RCC 7860 (cell line): ENCODE results near the gene DLEC1.
"Not testable (repeated sequence)": the region's sequence is repeated elsewhere in the genome, so short reads cannot be mapped to it uniquely, and the experiment has no call there.

ENCODE experiments used
- DNase-seq: peaks from one replicate; pipeline ENCODE4 v3.0.0-alpha.2; 2015; ENCODE audit warnings: low spot score
- FAIRE-seq: peaks from 2 replicates; lab custom pipeline; 2012; peaks lifted over from hg19 to GRCh38; lab: Jason Lieb, UNC

The DLEC1 gene

DNA sequence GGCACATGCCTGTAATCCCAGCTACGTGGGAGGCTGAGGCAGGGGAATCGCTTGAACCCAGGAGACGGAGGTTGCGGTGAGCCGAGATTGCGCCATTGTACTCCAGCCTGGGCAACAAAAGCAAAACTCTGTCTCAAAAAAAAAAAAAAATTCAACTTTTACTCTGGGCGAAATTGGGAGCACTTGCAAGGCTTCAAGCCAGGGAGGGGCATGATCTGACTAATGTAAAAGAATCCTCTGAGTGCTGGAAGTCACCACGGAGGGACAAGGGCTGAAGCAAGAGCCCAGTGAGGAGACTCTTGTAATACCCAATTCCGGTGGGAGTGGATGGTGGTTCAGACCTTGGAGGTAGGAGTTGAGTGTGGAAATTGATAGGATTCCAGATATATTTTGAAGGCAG, 4.7 kb upstream of the DLEC1 start:
- not testable (repeated sequence) for DNase-seq, FAIRE-seq

- no peak for FAIRE-seq
These were observed 2.7 kb upstream of the DLEC1 start for GRCh38 chr3:38036286-38036685.

DNA sequence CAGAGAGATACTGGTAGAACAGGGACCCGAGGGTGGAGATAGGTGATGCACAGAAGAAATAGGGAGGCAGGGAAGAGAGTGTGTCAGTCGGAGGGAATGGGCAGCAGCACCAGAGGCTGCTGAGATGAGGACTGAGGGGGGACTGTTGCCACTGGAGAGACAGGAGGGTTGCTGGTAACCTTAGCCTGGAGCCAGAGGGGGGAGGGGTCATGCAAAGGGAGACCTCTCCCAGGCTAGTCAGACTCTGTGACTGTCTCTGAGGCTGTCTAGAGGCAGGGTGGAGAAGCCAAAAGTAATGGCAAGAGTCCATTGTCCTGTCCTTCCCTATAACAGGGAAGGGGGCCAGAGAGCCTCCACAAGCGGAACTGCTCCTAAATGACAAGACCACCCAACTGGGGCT, 2.1 kb upstream of the DLEC1 start:
- DNase-seq (no peak), FAIRE-seq (no peak)

More at GRCh38 chr3:38036286-38036685, 2.7 kb upstream of the DLEC1 start:
- DNase-seq, result no peak

DNA sequence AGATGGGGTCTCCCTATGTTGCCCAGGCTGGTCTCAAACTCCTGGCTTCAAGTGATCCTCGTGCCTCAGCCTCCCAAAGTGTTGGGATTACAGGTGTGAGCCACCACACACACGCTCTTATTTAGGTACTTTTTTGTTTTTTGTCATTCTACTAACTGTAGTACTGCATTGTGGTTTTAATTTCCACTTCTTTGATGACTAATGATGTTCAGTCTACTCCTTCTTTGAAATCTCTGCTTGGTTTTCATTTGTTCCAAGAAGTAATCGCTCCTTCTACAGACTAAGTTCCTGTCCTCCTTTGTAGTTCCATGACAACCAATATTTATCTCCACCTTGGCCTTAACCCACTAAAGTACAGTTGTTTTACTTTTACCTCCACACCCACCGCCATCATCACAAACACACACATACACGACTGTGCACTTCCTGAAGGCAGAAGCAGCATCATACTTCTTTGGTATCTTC, 529 bp upstream of the DLEC1 start:
- no peak for FAIRE-seq
- DNase-seq, result no peak

- no peak for DNase-seq
- no peak for FAIRE-seq
These were observed 872 bp downstream of the DLEC1 start for GRCh38 chr3:38039899-38040261.

- FAIRE-seq (no peak), DNase-seq (no peak)
These were observed 1.4 kb downstream of the DLEC1 start for GRCh38 chr3:38040401-38040800.

DNA sequence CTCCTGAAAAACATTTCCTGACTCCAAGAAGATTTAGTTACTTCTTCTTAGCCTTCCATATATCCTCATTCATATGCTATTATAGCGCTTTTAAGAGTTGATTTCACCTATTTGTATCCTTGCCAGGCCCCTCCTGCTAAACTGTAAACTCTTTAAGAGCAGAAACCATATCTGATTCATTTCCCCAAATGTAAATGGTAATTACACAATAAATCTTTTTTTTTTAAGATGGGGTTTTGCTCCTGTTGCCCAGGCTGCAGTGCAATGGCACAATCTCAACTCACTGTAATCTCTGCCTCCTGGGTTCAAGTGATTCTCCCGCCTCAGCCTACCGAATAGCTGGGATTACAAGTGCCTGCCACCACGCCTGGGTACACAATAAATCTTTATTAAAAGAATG, 4.5 kb downstream of the DLEC1 start:
- no peak for FAIRE-seq
- DNase-seq, result no peak

- FAIRE-seq (no peak), DNase-seq (no peak)
These were observed 7.0 kb downstream of the DLEC1 start for GRCh38 chr3:38046027-38046426.

- FAIRE-seq, result no peak
- no peak for DNase-seq
These were observed 7.8 kb downstream of the DLEC1 start for GRCh38 chr3:38046821-38047220.

GRCh38 chr3:38047896-38048295, 8.9 kb downstream of the DLEC1 start:
- FAIRE-seq (no peak), DNase-seq (no peak)

DNA sequence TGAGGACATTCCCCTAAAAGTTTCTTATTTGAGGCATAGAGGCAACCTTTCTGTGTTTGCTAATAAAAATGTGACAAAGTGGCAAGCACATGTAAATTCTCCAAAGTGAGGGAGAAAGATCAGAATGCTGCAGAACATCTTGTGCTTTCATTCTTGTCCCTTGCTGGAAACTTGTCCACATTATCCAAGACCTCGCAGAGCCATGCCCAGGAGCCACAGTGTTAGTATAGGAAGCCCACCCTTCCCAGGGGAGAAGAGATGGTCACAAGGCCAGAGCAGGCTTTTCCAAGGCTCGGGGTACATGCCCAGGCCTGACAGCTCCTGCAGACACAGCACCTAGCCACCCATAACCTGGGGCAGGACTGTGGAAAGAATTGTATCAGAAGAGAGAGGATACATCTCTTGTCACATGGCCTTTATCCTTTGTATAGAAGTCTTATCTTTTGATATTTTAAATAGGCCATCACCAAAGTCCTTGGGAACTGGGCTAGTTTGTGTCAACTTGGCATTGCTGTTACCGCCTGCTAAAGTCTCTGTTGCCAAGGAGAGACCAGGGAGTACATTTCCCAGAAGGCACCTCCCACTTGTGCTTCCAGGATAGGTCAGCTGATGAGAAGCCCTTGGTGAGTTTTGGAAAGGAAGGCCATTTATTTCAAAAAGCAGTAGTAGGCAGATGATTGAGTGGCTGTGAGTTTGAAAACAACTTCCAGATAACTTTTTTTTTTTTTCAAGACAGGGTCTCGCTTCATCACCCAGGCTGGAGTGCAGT, 10.5 kb downstream of the DLEC1 start:
- DNase-seq, result no peak
- no peak for FAIRE-seq

DNA sequence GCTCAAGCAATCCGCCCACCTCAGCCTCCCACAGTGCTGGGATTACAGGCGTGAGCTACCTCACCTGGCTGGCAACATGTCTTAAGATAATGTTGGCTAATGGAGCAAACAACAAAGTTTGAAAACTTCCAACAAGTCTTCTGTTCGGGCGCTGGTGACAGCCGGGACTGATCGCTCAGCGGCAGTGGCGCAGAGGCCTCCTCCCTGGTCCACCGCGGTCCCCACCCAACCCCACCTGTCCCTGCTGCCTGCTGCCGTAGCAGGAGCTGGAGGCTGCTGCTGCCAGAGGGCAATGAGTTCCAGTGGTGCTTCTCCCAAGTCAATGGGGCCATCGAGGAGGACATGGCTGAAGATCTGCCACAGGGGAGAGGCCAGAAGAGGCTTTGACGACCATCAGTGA, 12.1 kb downstream of the DLEC1 start:
- FAIRE-seq (no peak), DNase-seq (no peak)

GRCh38 chr3:38053286-38053685, 14.3 kb downstream of the DLEC1 start:
- DNase-seq, FAIRE-seq: not testable (repeated sequence)

DNA sequence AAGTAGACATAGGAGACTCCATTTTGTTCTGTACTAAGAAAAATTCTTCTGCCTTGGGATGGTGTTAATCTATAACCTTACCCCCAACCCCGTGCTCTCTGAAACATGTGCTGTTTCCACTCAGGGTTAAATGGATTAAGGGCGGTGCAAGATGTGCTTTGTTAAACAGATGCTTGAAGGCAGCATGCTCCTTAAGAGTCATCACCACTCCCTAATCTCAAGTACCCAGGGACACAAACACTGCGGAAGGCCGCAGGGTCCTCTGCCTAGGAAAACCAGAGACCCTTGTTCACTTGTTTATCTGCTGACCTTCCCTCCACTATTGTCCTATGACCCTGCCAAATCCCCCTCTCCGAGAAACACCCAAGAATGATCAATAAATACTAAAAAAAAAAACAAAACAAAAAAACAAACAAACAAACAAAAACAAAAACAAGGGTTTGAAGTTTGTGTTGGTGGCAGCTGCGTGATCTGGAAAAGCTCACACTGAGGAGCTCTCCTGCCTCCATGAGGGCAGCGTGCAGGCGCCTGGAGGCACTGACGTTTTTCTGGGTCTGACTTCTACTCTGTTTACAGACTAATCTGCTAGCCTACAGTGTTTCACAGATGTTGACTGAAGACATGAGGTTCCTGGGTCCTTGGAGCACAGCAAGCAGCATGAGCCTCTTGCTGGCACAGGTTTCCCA, 14.9 kb downstream of the DLEC1 start:
- not testable (repeated sequence) for FAIRE-seq, DNase-seq

- no peak for FAIRE-seq
- no peak for DNase-seq
These were observed 15.5 kb downstream of the DLEC1 start for GRCh38 chr3:38054499-38055001.

DNA sequence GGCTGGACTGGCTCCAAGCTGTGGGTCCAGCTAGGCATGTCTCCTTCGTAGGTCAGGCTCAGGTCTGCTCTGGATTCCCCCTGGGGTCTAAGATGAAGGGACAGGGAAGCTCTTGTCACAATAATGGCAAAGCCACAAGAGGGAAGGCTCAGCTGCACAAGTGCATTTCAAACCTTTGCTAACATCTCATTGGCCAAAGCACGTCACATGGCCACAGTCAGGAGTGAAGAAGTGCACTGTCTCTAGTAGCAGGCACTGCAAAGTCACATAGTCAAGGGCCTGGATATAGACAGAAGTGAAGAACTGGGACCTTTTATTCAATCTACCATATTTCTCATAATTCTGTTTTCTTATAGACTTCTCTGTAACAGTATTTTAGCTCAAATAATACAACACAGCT, 20.1 kb downstream of the DLEC1 start:
- FAIRE-seq (no peak), DNase-seq (no peak)

DNA sequence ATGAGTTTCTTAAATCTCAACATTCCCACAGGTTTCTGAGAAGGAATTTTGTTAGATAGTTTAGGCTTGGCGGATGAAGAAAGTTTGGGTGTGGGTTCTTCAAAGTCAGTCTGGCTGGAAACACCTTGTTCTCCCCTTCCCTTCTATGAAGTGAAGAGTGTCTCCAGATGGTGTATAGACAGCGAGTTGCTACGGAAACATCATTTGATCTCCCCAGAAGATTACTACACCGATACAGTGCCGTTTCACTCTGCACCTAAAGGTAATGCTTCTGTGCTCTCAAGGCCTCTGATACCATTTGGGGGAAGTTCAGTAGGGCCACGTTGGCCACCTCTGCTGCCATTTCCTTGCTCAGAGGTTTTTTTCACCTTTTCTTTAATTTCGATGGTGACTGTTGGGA, 20.6 kb downstream of the DLEC1 start:
- FAIRE-seq (no peak), DNase-seq (no peak)

GRCh38 chr3:38062809-38063208, 23.8 kb downstream of the DLEC1 start:
- DNase-seq (no peak), FAIRE-seq (no peak)

DNA sequence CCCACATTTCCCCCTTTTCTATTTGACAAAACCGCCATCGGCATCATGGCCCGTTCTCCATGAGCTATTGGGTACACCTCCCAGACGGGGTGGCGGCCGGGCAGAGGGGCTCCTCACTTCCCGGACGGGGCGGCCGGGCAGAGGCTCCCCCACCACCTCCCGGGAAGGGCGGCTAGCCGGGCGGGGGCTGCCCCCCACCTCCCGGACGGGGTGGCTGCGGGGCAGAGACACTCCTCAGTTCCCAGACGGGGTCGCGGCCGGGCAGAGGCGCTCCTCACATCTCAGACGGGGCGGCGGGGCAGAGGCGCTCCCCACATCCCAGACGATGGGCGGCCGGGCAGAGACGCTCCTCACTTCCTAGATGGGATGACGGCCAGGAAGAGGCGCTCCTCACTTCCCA, 25.4 kb downstream of the DLEC1 start:
- not testable (repeated sequence) for DNase-seq, FAIRE-seq

GRCh38 chr3:38067508-38068233, 28.7 kb downstream of the DLEC1 start:
- no peak for FAIRE-seq
- no peak for DNase-seq

DNA sequence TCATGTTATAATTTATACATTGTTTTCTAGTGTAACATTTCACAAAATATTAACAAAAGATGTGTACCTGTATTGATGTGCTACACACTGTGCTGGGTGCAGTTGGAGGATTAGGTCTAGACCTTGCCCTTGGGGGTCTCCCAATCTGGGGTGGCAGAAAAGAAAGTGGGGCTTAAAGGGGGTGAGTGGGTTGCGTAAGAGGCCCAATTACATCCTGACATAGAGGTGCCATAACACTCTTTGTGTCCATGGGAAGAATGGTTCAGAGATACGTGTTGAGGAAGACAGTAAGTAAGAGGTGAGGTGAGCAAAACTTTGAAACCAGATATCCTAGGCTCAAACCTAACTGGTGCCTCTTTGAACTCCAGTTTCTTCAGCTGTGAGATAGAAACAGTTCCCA, 31.0 kb downstream of the DLEC1 start:
- FAIRE-seq (no peak), DNase-seq (no peak)
